Astrocyte (in vitro differentiated cells and primary cell): ENCODE measurements around the gene LACTB. TPM values are rescaled to one million over a fixed set of nuclear protein-coding genes. Genes with fewer than 3 reads are reported as not detected.

Experiments
- DNase-seq: peaks from one replicate; pipeline ENCODE4 v3.0.0-alpha.2; 2010; ENCODE audit warnings: low read depth
- FAIRE-seq: peaks from 2 replicates; lab custom pipeline; 2011; peaks lifted over from hg19 to GRCh38; lab: Jason Lieb, UNC
- H2AFZ ChIP-seq: 2 replicates; pipeline ENCODE4 v1.6.0; 2012; ENCODE audit warnings: low read depth, low read length, inconsistent platforms
- H3K27ac ChIP-seq: 2 replicates; pipeline ENCODE4 v1.5.1; 2011; ENCODE audit warnings: low read depth, low read length, inconsistent platforms
- H3K27me3 ChIP-seq: 2 replicates; pipeline ENCODE4 v1.6.0; 2011; ENCODE audit warnings: low read length, inconsistent platforms; ENCODE audit not compliant: insufficient read depth
- H3K36me3 ChIP-seq: 2 replicates; pipeline ENCODE4 v1.5.1; 2011; ENCODE audit warnings: low read length, inconsistent platforms; ENCODE audit not compliant: insufficient read depth
- H3K4me1 ChIP-seq: 2 replicates; pipeline ENCODE4 v1.5.1; 2011; ENCODE audit warnings: low read length, inconsistent platforms; ENCODE audit not compliant: insufficient read depth
- H3K4me2 ChIP-seq: 2 replicates; pipeline ENCODE4 v1.6.0; 2012; ENCODE audit warnings: low read length, inconsistent platforms
- H3K4me3 ChIP-seq: 2 replicates; pipeline ENCODE4 v1.5.1; 2011; ENCODE audit warnings: low read depth, mild to moderate bottlenecking, low read length, inconsistent platforms; ENCODE audit not compliant: insufficient read depth
- H3K79me2 ChIP-seq: 2 replicates; pipeline ENCODE4 v1.6.0; 2012; ENCODE audit warnings: mild to moderate bottlenecking, low read length, inconsistent platforms; ENCODE audit not compliant: insufficient read depth
- H3K9ac ChIP-seq: 2 replicates; pipeline ENCODE4 v1.6.0; 2012; ENCODE audit warnings: mild to moderate bottlenecking, low read length, inconsistent platforms
- H3K9me3 ChIP-seq: 2 replicates; pipeline ENCODE4 v1.5.1; 2012; ENCODE audit warnings: low read depth, mild to moderate bottlenecking, low read length, inconsistent platforms; ENCODE audit not compliant: insufficient read depth
- H4K20me1 ChIP-seq: 2 replicates; pipeline ENCODE4 v1.6.0; 2012; ENCODE audit warnings: low read length, inconsistent platforms; ENCODE audit not compliant: insufficient read depth
- H3K27ac Mint-ChIP-seq: one replicate; pipeline ENCODE4 v1.8.0; 2021; ENCODE audit warnings: mild to moderate bottlenecking, mixed read lengths; ENCODE audit not compliant: unreplicated experiment
- H3K27me3 Mint-ChIP-seq: one replicate; pipeline ENCODE4 v1.8.0; 2021; ENCODE audit warnings: low read depth, mixed read lengths; ENCODE audit not compliant: unreplicated experiment
- H3K36me3 Mint-ChIP-seq: one replicate; pipeline ENCODE4 v1.8.0; 2021; ENCODE audit warnings: low read depth, mixed read lengths; ENCODE audit not compliant: unreplicated experiment
- H3K4me1 Mint-ChIP-seq: one replicate; pipeline ENCODE4 v1.8.0; 2021; ENCODE audit warnings: low read depth, mixed read lengths; ENCODE audit not compliant: unreplicated experiment
- H3K4me3 Mint-ChIP-seq: one replicate; pipeline ENCODE4 v1.8.0; 2021; ENCODE audit warnings: mild to moderate bottlenecking, moderate library complexity, mixed read lengths; ENCODE audit not compliant: unreplicated experiment
- H3K9me3 Mint-ChIP-seq: one replicate; pipeline ENCODE4 v1.8.0; 2021; ENCODE audit warnings: mild to moderate bottlenecking, mixed read lengths; ENCODE audit not compliant: unreplicated experiment
- EZH2 ChIP-seq: IDR thresholded peaks from 2 replicates; pipeline ENCODE4 v1.6.1; 2012; ENCODE audit warnings: mild to moderate bottlenecking, low read length, inconsistent platforms; ENCODE audit not compliant: insufficient read depth
- total RNA-seq: library from RNA; stranded (reverse); gene quantifications from 2 replicates; pipeline ENCODE4 v1.2.1, GENCODE V29; 2021
- TF ChIP-seq, protein P1 (sequence below): IDR thresholded peaks from 2 replicates; pipeline ENCODE4 v1.5.1; 2011; ENCODE audit warnings: low read depth, mild to moderate bottlenecking, inconsistent platforms, low read length, moderate library complexity; ENCODE audit not compliant: insufficient read depth

LACTB gene
- total RNA-seq, 1 donor from 2014 or later, result 29.8 TPM

DNA sequence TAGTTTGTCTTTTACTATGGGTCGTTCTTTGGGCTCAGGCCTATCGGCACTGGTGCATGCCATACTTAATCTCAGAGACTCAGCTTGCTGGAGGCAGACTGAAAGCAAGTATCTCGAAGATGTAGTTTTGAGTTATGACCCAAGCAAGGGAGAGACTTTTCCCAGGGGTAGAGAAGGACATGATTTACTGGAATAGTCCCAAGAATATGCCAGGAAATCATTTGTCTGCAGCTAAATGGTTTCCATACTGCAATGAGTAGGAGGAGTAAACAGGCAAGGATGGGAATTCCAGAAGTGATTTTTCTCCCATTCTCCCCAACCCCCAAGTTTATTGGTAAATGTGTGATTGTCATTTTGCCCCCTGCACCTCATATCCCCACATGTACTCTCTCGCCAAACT lies 35.4 kb upstream of the LACTB start:
- FAIRE-seq, result no peak
- H3K9me3 ChIP-seq, result no peaks in the 10 kb centered on the region
- peaks cover 4% of the 10 kb centered on the region for H3K9me3 Mint-ChIP-seq
- TF ChIP-seq, protein P1, sequence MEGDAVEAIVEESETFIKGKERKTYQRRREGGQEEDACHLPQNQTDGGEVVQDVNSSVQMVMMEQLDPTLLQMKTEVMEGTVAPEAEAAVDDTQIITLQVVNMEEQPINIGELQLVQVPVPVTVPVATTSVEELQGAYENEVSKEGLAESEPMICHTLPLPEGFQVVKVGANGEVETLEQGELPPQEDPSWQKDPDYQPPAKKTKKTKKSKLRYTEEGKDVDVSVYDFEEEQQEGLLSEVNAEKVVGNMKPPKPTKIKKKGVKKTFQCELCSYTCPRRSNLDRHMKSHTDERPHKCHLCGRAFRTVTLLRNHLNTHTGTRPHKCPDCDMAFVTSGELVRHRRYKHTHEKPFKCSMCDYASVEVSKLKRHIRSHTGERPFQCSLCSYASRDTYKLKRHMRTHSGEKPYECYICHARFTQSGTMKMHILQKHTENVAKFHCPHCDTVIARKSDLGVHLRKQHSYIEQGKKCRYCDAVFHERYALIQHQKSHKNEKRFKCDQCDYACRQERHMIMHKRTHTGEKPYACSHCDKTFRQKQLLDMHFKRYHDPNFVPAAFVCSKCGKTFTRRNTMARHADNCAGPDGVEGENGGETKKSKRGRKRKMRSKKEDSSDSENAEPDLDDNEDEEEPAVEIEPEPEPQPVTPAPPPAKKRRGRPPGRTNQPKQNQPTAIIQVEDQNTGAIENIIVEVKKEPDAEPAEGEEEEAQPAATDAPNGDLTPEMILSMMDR, result no peak
- TF ChIP-seq EZH2, result no peak
- peaks cover 25% of the 10 kb centered on the region for H3K4me1 Mint-ChIP-seq
- H3K79me2 ChIP-seq, result no peaks in the 10 kb centered on the region
- no peaks in the 10 kb centered on the region for H3K36me3 ChIP-seq
- no peak overlapping the region for H2AFZ ChIP-seq
- H3K27me3 ChIP-seq, result no peaks in the 10 kb centered on the region
- no peak overlapping the region for H3K27ac Mint-ChIP-seq
- H3K36me3 Mint-ChIP-seq, result no peaks in the 10 kb centered on the region
- H3K4me3 ChIP-seq, result no peak overlapping the region
- no peak overlapping the region for H3K9ac ChIP-seq
- peaks cover 18% of the 10 kb centered on the region for H3K4me1 ChIP-seq
- no peaks in the 10 kb centered on the region for H4K20me1 ChIP-seq
- H3K27ac ChIP-seq, result no peak overlapping the region
- no peak for DNase-seq
- H3K4me3 Mint-ChIP-seq, result no peak overlapping the region
- H3K4me2 ChIP-seq, result no peak overlapping the region
- H3K27me3 Mint-ChIP-seq, result no peaks in the 10 kb centered on the region

DNA sequence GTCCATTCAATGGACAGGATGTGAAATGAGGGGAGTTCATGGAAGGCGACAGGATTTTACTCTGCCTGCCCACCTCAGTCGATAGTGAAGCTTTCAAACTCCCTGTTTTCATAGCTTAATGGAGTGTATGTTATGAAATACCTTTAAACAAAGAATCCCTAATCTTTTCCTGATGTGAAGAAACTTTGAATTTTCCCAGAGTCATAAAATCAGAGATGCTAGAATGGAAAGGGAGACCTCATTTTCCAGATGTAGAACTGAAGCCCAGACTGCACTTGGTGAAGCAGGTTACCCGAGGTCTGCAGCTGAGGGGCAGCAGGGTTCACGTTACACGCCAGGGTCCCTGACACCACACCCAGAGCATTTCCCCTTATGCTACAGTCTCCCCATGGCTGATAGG lies 34.7 kb upstream of the LACTB start:
- H3K4me3 ChIP-seq, result no peak overlapping the region
- DNase-seq (no peak), FAIRE-seq (no peak)
- H3K9ac ChIP-seq, result no peak overlapping the region
- Mint-ChIP-seq H3K27ac (no peak overlapping the region), H3K9me3 (peaks cover 4% of the 10 kb centered on the region), H3K27me3 (no peaks in the 10 kb centered on the region), H3K4me1 (peaks cover 25% of the 10 kb centered on the region), H3K36me3 (no peaks in the 10 kb centered on the region), H3K4me3 (peak overlapping the region; percentile 15)
- H3K36me3 ChIP-seq, result no peaks in the 10 kb centered on the region
- peaks cover 18% of the 10 kb centered on the region for H3K4me1 ChIP-seq
- H2AFZ ChIP-seq, result no peak overlapping the region
- H4K20me1 ChIP-seq, result no peaks in the 10 kb centered on the region
- no peak overlapping the region for H3K27ac ChIP-seq
- H3K79me2 ChIP-seq, result no peaks in the 10 kb centered on the region
- TF ChIP-seq, protein P1, result no peak
- no peak for TF ChIP-seq EZH2
- H3K27me3 ChIP-seq, result no peaks in the 10 kb centered on the region
- H3K4me2 ChIP-seq, result no peak overlapping the region
- H3K9me3 ChIP-seq, result no peaks in the 10 kb centered on the region

DNA sequence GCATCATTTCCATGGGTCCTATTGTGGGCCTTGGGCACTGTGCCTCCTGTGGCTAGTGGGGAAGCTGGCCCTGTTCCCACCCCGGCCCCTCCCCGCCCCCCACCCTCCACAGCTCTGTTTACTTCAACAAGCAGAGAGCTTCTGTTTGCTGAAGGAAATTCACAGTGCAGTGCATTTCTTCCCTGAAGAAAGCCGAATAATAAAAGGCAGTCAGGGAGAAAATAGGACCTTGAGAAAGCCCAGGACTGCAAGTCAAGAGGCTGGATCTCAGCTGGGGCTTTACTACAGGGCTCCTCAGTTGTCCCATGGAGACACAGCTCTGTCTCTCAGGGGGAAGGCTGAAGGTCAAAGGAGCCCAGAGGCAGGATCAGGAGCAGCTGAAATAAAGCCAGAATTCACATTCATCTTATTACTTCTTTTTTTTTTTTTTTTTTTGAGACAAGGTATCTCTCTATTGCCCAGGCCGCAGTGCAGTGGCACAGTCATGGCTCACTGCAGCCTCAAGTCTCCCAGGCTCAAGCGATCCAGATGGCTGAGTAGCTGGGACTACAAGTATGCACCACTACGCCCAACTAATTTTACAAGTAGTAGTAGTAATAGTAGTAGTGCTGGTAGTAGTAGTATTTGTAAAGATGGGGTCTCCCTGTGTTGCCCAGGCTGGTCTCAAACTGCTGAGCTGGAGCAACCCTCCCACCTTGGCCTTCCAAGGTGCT lies 33.0 kb upstream of the LACTB start:
- Mint-ChIP-seq H3K27me3 (no peaks in the 10 kb centered on the region), H3K36me3 (no peaks in the 10 kb centered on the region), H3K9me3 (peaks cover 1% of the 10 kb centered on the region), H3K4me3 (no peak overlapping the region), H3K27ac (peak overlapping the region; percentile 87), H3K4me1 (peaks cover 28% of the 10 kb centered on the region)
- FAIRE-seq (no peak), DNase-seq (no peak)
- TF ChIP-seq, protein P1, result no peak
- TF ChIP-seq EZH2, result no peak
- H3K4me1 ChIP-seq, result peaks cover 18% of the 10 kb centered on the region
- peak overlapping the region; percentile 77 for H3K27ac ChIP-seq
- H3K27me3 ChIP-seq, result no peaks in the 10 kb centered on the region
- peak overlapping the region; percentile 21 for H3K4me2 ChIP-seq
- H3K79me2 ChIP-seq, result no peaks in the 10 kb centered on the region
- H3K9me3 ChIP-seq, result no peaks in the 10 kb centered on the region
- peak overlapping the region; percentile 40 for H2AFZ ChIP-seq
- peak overlapping the region; percentile 61 for H3K9ac ChIP-seq
- H4K20me1 ChIP-seq, result no peaks in the 10 kb centered on the region
- no peak overlapping the region for H3K4me3 ChIP-seq
- H3K36me3 ChIP-seq, result no peaks in the 10 kb centered on the region
